Spinal cord (tissue), 10 donors: ENCODE results near the gene PER3. TPM values are rescaled to one million over a fixed set of nuclear protein-coding genes. Genes with fewer than 3 reads are reported as not detected.

Source experiments
- DNase-seq, 6 donors: peaks; one replicate each; pipeline versions ENCODE4 v3.0.0 to v3.0.0-alpha.2; 2013 to 2015; ENCODE audit warnings: low spot score in 6 of 6, low read depth in 4 of 6
- H3K27ac ChIP-seq: one replicate; pipeline ENCODE4 v1.5.1; 2013; ENCODE audit warnings: low read depth, low read length, control low read depth
- H3K27me3 ChIP-seq: one replicate; pipeline ENCODE4 v1.6.1; 2013; ENCODE audit warnings: low read length; ENCODE audit not compliant: control insufficient read depth, insufficient read depth
- H3K36me3 ChIP-seq: one replicate; pipeline ENCODE4 v1.6.1; 2013; ENCODE audit warnings: low read length; ENCODE audit not compliant: control insufficient read depth, insufficient read depth
- H3K4me1 ChIP-seq: one replicate; pipeline ENCODE4 v1.6.1; 2013; ENCODE audit warnings: low read length; ENCODE audit not compliant: control insufficient read depth, insufficient read depth
- H3K4me3 ChIP-seq: one replicate; pipeline ENCODE4 v1.5.1; 2013; ENCODE audit warnings: low read depth, low read length, control low read depth
- H3K9me3 ChIP-seq: one replicate; pipeline ENCODE4 v1.6.1; 2013; ENCODE audit warnings: low read length; ENCODE audit not compliant: control insufficient read depth, insufficient read depth
- whole genome bisulfite sequencing: methylation state at CpG from one replicate; pipeline ENCODE4 v1.1.5; 2013; ENCODE audit warnings: missing lambda C conversion rate; ENCODE audit not compliant: insufficient coverage; 5-methylcytosine and 5-hydroxymethylcytosine counted together
- polyA plus RNA-seq, 2 donors: library from polyadenylated mRNA; unstranded; fragments of 120-200 nt; gene quantifications; one replicate each; pipeline ENCODE4 v1.2.1, GENCODE V29; 2013; ENCODE audit not compliant: insufficient read length in 2 of 2
- total RNA-seq, 2 donors: library from RNA; depleted of rRNA in 1 of 2; stranded (reverse); fragments of 120-200 nt in 1 of 2; fragments of >200 nt in 1 of 2; gene quantifications; one replicate each; pipeline versions ENCODE4 v1.2.3 to v1.2.4, GENCODE V29; 2013 to 2014
- donor health status: healthy.

The PER3 gene
- total and polyA plus RNA-seq, 4 donors = 13.7 to 19.3 (median 17.8) TPM

DNA sequence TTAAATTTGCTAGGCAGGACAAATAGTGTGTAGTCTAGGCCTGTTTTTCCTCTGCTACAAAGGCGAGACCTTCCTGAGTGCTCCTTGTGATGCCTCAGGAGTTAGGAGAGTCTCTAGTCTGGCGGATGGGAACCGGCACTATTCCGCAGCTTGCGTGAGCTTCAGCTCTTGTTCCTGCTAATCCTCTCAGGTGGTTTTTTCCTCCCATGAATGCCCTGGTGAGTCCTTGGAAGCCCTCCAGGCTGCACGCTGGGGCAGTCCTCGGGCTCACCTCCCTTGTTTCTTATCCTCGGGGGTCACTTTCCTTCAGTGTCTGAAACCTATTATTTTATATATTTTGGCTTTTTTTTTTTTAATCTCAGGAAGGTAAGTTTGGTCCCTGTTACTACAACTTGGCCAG, 40.6 kb downstream of the PER3 start:
- H3K27ac ChIP-seq = no peak overlapping the region
- WGBS = 89% methylated on average over 5 of the region's 8 CpGs
- no peaks in the 10 kb centered on the region for H3K9me3 ChIP-seq
- no peaks in the 10 kb centered on the region for H3K4me1 ChIP-seq
- peaks cover 21% of the 10 kb centered on the region for H3K36me3 ChIP-seq
- no peaks in the 10 kb centered on the region for H3K27me3 ChIP-seq
- no peak overlapping the region for H3K4me3 ChIP-seq
- no peak for DNase-seq

GRCh38 chr1:7826363-7826762, 42.3 kb downstream of the PER3 start:
- Histone ChIP-seq H3K4me1 (no peaks in the 10 kb centered on the region), H3K36me3 (peaks cover 20% of the 10 kb centered on the region), H3K27me3 (no peaks in the 10 kb centered on the region), H3K9me3 (no peaks in the 10 kb centered on the region), H3K27ac (no peak overlapping the region), H3K4me3 (no peak overlapping the region)
- no peak for DNase-seq
- WGBS = 83% methylated on average over 2 of the region's 7 CpGs

GRCh38 chr1:7827126-7827955, 43.2 kb downstream of the PER3 start:
- Histone ChIP-seq H3K36me3 (peaks cover 17% of the 10 kb centered on the region), H3K4me1 (no peaks in the 10 kb centered on the region), H3K27me3 (no peaks in the 10 kb centered on the region), H3K9me3 (no peaks in the 10 kb centered on the region), H3K27ac (no peak overlapping the region), H3K4me3 (peak overlapping the region; percentile 27)
- WGBS = 72% methylated on average over 31 of the region's 39 CpGs
- peak in 1 of 6 donors; percentile 62 for DNase-seq

- H3K27ac ChIP-seq = no peak overlapping the region
- no CpG with 5 or more reads among the region's 3 CpGs for WGBS
- peaks cover 19% of the 10 kb centered on the region for H3K36me3 ChIP-seq
- no peaks in the 10 kb centered on the region for H3K4me1 ChIP-seq
- no peak for DNase-seq
- no peaks in the 10 kb centered on the region for H3K27me3 ChIP-seq
- no peaks in the 10 kb centered on the region for H3K9me3 ChIP-seq
- H3K4me3 ChIP-seq = no peak overlapping the region
These were observed 47.4 kb downstream of the PER3 start for GRCh38 chr1:7831458-7831857.

- H3K9me3 ChIP-seq = no peaks in the 10 kb centered on the region
- no peak overlapping the region for H3K4me3 ChIP-seq
- no peaks in the 10 kb centered on the region for H3K4me1 ChIP-seq
- no peak for DNase-seq
- no peaks in the 10 kb centered on the region for H3K27me3 ChIP-seq
- no peak overlapping the region for H3K27ac ChIP-seq
- H3K36me3 ChIP-seq = peaks cover 15% of the 10 kb centered on the region
These were observed 48.9 kb downstream of the PER3 start for GRCh38 chr1:7833035-7833434.

- no peaks in the 10 kb centered on the region for H3K27me3 ChIP-seq
- H3K36me3 ChIP-seq = peaks cover 25% of the 10 kb centered on the region
- no peak overlapping the region for H3K4me3 ChIP-seq
- DNase-seq = no peak
- H3K27ac ChIP-seq = no peak overlapping the region
- no CpG with 5 or more reads among the region's 2 CpGs for WGBS
- no peaks in the 10 kb centered on the region for H3K4me1 ChIP-seq
- peaks cover 10% of the 10 kb centered on the region for H3K9me3 ChIP-seq
These were observed 54.6 kb downstream of the PER3 start for GRCh38 chr1:7838714-7839113.

DNA sequence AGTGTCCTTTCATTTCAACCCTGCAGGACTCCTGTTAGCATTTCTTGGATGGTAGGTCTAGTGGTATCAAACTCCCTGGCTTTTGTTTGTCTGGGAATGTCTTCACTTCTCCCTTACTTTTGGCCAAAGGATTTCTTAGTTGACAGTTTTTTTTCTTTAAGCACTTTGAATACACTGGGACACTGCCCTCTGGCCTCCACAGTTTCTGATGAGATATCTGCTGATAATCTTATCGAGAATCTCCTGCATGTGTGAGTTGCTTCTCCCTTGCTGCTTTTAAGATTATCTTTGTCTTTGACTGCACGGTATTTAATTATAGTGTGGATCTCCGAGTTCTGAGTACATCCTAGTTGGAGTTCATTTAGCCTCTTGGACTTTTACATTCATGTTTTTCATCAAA, 55.4 kb downstream of the PER3 start:
- Histone ChIP-seq H3K36me3 (peaks cover 23% of the 10 kb centered on the region), H3K4me3 (no peak overlapping the region), H3K9me3 (peaks cover 10% of the 10 kb centered on the region), H3K27me3 (no peaks in the 10 kb centered on the region), H3K4me1 (no peaks in the 10 kb centered on the region), H3K27ac (no peak overlapping the region)
- WGBS = 100% methylated on average over 2 of the region's 3 CpGs
- DNase-seq = no peak

DNA sequence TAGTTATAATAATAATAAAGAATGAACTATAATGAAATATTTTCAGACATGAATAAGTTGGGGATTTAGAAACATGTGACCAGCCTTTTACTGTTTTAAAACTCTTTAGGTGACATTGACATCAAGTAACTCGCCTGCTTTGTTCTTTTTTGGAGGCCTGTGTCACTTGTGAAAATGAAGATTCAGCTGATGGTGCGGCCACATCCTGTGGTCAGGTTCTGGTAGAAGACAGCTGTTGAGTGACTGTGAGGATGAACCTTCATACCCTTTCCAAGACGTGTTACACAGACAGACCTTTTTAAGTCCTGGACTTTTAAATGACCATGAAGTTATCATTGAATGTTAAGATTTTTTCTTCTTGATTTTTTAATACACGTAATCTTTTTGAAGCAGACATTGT, 58.4 kb downstream of the PER3 start:
- DNase-seq = no peak
- Histone ChIP-seq H3K27ac (no peak overlapping the region), H3K9me3 (peaks cover 10% of the 10 kb centered on the region), H3K4me1 (no peaks in the 10 kb centered on the region), H3K27me3 (no peaks in the 10 kb centered on the region), H3K36me3 (peaks cover 17% of the 10 kb centered on the region), H3K4me3 (no peak overlapping the region)
- WGBS = 100% methylated on average over 2 of the region's 4 CpGs

- Histone ChIP-seq H3K4me3 (no peak overlapping the region), H3K27me3 (no peaks in the 10 kb centered on the region), H3K9me3 (no peaks in the 10 kb centered on the region), H3K27ac (no peak overlapping the region), H3K4me1 (no peaks in the 10 kb centered on the region), H3K36me3 (no peaks in the 10 kb centered on the region)
- WGBS = no CpG with 5 or more reads among the region's 2 CpGs
- DNase-seq = no peak
These were observed 61.7 kb downstream of the PER3 start for GRCh38 chr1:7845761-7846160.

GRCh38 chr1:7846656-7847055, 62.6 kb downstream of the PER3 start:
- H3K27ac ChIP-seq = no peak overlapping the region
- no peaks in the 10 kb centered on the region for H3K27me3 ChIP-seq
- H3K4me1 ChIP-seq = no peaks in the 10 kb centered on the region
- H3K9me3 ChIP-seq = no peaks in the 10 kb centered on the region
- WGBS = 100% methylated on average over 2 of the region's 7 CpGs
- H3K4me3 ChIP-seq = no peak overlapping the region
- no peak for DNase-seq
- H3K36me3 ChIP-seq = no peaks in the 10 kb centered on the region
